Panc1 (cell line): ENCODE measurements around the gene MBD5.
"Not testable (repeated sequence)": the region's sequence is repeated elsewhere in the genome, so short reads cannot be mapped to it uniquely, and the experiment has no call there.

Experiments used
- CTCF ChIP-seq: fragments of 450-650 bp; IDR thresholded peaks from 2 replicates; pipeline ENCODE4 v1.5.1; 2017; ENCODE audit warnings: mild to moderate bottlenecking
- POLR2AphosphoS5 ChIP-seq: IDR thresholded peaks from 2 replicates; pipeline ENCODE4 v1.6.1; 2012; ENCODE audit warnings: mild to moderate bottlenecking, low read depth, low read length, moderate library complexity
- REST ChIP-seq, 2 experiments: IDR thresholded peaks; 2 replicates each; pipeline ENCODE4 v1.6.1; 2011 to 2012; ENCODE audit warnings: low read depth in 2 of 2, control low read depth in 1 of 2, low read length in 1 of 2, mild to moderate bottlenecking in 1 of 2, moderate library complexity in 1 of 2; ENCODE audit not compliant: insufficient read depth in 1 of 2
- SIN3A ChIP-seq: IDR thresholded peaks from 2 replicates; pipeline ENCODE4 v1.6.1; 2012; ENCODE audit warnings: low read depth, mild to moderate bottlenecking, low read length, moderate library complexity, borderline replicate concordance; ENCODE audit not compliant: insufficient read depth

GRCh38 chr2:148002420-148002819 is 18.5 kb upstream of the MBD5 start:
- not testable (repeated sequence) for TF ChIP-seq CTCF; POLR2AphosphoS5; REST (IDR thresholded peaks at IDR 0.05; ENCODE audit: insufficient read depth in 1 of 2, low read depth in 2 of 2, low read length in 1 of 2); SIN3A
